ENCODE measurements around the gene SOWAHA. TPM values are rescaled to one million over a fixed set of nuclear protein-coding genes. Genes with fewer than 3 reads are reported as not detected.
"Not testable (repeated sequence)": the region's sequence is repeated elsewhere in the genome, so short reads cannot be mapped to it uniquely, and the experiment has no call there.

SOWAHA gene
- total RNA-seq, 1 donor from 2014 or later = not detected

DNA sequence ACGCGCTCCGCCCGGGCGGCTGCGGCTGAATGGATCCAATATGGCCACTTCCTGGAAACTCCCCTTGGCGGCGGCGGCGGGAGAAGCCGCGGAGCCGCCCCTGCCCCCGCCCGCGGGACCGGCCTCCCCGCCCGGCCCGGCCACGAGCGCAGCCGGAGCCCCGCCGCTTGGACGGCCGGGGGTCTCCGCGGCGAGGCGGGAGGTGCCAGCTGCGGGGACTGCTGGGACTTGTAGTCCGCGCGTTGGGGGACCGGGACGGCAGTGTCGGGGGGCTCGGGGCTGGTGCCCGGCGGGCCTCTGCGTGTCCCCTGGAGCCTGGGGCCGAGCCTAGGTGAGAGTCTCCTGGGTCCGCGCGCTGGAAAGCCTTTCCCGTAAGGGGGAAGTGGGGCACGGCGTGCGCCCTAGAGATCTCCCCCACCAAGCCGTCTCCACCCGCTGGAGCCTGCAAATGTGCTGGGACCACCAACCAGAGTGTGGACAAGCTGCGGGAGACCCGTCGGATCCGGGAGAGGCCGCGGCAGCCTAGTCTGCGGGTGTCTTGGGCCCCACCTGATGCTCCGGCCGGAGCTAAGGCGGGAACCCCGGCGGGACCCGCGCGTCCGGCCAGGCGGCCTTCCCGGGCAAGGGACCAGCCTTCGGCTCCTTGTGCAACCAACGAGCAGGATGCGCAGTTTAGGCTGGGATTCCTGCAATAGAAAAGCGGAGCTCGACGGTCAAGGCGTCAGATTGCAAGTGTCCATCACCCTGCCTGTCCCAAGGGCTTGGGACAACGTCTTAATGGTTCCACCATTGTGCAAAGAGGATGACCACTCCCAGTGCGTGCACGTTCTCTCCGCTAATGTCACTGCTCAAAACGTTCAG is 35.7 kb upstream of the SOWAHA start, which contains the start of gene SEPTIN8:
SEPTIN8 (minus strand) TSS at position 31 of the 861 bp plus-strand sequence. CDS start 102 bp downstream, outside the sequence.
- no peak for DNase-seq (ENCODE audit: low read depth, low spot score)

DNA sequence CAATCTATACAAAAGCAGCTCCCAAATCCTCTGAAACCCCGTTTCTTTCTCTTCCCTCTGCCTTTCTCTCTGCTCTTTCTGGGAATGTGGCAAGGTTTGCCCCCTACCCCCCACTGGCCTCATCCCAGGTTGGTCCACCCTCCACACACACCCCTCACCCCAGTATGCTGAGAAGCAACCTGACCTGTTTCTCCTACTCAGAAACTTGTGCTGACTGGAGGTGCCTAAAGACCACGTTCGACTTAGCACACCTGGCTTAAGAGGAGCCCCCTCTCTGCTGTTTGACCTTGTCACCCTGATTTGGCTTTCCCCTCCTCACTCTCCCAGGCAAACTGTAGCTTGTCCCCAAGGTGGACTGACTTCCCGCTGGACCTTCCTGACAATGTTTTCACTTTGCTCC is 35.0 kb upstream of the SOWAHA start:
- no peak for DNase-seq (ENCODE audit: low read depth, low spot score)

DNA sequence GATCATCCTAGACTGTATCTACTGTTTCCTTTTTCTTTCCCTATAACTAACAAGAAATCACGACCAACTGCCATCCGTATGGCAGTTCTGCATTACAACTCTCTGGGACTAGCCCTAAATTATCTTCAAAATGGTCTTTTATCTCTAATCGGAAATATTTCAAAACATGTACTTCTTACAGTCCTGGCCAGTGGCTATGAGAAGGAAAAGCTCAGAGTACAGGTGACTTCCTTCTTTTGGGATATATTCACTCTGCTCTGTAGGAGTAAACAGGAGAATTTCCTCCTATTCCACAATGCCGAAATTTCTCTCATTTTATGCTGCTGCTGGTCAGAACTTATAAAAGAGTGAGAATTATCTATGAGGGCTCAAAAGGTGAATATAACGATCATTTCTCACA is 34.2 kb upstream of the SOWAHA start:
- DNase-seq (ENCODE audit: low read depth, low spot score) = no peak

DNA sequence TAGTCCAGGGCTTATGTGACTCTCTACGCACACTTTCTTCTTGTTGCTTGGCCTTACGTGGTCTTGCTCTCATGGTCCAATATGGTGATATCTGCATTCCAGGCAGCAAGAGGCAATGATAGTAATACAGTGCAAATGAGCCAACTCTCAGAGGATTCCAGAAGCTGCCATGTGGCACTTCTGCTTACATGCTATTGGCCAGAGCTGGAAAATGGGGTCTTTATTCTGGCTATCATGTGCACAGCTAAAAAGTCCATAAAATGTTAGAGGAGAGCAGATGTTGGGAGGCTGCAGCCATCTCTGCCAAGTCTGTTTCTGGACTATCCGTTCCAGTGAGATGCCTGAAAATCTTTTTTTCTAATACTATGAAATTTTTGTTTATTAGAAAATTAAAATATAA is 33.1 kb upstream of the SOWAHA start:
- DNase-seq (ENCODE audit: low read depth, low spot score) = no peak

DNA sequence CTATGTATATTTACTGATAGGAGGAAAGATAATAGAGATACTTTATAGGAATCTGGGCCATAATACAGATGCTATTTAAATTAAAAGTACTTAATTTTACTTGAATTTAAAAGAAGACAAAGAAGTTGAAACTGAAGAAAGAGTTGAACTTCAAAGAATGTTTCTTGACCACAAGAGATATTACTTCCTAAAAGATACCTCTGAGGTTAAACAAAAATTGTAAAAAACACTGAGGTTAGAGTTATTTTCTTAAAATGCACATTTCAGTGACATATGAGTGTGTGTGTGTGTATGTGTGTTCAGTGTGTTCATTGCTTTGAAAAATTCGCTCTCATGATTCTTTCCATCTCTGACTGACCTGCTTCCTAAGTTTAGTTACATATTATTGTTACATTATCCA is 32.5 kb upstream of the SOWAHA start:
- no peak for DNase-seq (ENCODE audit: low read depth, low spot score)

DNA sequence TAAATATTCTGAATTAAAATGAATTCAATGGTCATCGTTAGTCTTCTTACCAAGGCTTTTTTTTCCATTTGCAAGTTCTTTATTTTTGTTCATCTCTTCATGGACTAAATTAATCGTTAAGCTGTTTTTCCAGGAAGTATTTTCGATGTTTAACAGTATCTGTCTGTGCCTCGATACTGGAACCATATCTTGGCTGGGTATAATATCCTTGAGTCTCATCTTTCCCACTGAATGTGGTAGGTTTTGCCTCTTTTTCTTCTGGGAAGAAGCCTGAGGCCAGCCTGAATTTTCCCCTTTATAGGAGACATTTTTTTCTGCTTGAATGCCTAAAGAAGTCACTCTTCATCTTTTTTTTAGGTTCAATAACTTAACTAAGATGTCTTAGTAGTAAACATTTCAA is 32.1 kb upstream of the SOWAHA start:
- no peak for DNase-seq (ENCODE audit: low read depth, low spot score)

DNA sequence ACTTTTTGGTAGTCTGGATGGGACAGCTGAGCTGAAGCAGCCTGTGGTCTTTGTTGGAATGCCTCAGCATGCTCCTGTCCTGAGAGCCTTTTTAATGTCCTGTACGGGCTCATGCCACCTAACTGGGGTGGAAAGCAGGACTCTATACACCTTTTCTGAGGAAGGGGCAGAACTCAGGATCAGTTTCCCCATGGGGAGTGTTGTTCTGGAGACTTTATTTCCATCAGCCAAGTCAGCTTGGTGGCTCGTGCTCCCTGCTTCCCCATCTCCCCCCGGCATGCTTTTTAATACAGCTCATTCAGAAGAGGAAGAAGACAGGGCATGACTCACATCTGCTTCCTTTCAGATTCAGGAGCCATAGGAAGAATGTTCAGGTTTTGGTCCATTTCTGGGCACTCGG is 31.0 kb upstream of the SOWAHA start:
- peak; percentile 47 for DNase-seq (ENCODE audit: low read depth, low spot score)

DNA sequence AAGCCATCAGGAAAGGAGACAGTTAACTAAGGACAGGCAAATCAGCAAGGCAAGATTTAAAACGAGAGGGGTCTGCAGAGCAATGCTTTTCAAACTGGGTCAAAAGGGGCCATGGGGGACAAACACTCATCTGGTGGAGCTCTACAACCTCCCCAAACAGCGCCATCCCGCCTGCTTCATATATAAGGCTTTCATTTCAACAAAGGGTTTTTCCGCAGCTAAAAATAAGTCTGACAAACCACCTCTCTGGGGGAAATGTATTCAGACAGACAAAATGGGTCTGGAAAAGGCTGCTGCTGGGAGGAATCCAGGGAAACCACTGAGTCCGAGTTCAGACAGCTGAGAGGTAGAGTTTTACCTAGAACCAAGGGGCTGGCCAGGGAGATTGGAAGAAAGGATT is 27.7 kb upstream of the SOWAHA start:
- no peak for DNase-seq (ENCODE audit: low read depth, low spot score)

DNA sequence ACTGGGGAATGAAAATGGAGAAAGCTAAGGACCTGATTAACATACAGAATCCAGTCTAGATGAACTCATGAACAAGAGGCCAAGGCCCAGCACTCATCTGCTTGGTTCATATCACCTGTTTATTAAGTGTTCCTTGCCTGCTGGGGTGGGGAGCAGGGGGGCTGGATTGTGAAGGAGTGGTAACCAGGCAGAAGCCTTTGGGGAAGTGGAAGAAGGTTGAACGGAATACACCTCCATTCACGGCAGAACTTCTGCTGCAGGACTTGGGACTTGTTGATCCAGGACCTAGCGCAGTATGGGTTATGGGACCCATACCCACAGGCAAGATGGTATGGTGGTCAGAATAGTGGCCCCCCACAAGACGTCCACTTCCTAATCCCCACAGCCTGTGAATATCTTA is 27.2 kb upstream of the SOWAHA start:
- DNase-seq (ENCODE audit: low read depth, low spot score) = no peak

DNA sequence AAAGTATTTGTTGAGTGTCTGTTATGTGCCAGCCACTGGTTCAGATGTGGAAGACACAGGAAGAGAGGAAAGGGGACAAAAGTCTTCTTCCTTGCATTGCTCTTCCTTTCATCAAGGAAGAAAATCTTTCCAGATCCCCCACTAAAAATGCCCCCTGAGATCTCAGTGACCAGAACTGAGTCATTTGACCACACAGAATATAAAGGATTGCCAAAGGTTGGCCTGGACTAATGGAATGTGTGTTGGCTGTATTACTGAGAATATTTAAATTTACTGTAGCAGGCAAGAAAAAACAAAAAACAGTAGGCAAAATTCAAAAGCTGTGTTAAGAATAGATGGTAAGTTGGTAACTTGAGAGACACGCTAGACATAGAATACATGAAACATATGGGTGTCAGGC is 26.0 kb upstream of the SOWAHA start:
- no peak for DNase-seq (ENCODE audit: low read depth, low spot score)

DNA sequence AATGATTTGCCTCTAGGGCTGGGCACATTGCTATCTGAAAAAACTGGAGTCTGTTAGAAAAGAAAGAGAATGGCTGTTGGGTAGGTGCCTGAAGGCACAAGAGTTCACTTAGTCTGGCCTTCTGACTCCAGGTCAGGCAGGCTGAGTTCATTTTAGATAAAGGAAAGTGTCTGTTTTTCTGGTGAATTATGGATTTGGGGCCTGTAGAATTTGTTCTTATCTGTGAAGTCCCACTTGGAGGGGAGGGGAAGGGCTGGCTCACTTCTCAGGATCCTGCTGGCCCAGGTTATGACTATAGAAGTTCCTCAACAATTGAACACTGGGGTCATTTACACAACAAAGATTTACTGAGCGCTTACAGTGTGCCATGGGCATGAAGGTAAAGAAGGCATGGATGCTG is 24.6 kb upstream of the SOWAHA start:
- DNase-seq (ENCODE audit: low read depth, low spot score) = no peak

DNA sequence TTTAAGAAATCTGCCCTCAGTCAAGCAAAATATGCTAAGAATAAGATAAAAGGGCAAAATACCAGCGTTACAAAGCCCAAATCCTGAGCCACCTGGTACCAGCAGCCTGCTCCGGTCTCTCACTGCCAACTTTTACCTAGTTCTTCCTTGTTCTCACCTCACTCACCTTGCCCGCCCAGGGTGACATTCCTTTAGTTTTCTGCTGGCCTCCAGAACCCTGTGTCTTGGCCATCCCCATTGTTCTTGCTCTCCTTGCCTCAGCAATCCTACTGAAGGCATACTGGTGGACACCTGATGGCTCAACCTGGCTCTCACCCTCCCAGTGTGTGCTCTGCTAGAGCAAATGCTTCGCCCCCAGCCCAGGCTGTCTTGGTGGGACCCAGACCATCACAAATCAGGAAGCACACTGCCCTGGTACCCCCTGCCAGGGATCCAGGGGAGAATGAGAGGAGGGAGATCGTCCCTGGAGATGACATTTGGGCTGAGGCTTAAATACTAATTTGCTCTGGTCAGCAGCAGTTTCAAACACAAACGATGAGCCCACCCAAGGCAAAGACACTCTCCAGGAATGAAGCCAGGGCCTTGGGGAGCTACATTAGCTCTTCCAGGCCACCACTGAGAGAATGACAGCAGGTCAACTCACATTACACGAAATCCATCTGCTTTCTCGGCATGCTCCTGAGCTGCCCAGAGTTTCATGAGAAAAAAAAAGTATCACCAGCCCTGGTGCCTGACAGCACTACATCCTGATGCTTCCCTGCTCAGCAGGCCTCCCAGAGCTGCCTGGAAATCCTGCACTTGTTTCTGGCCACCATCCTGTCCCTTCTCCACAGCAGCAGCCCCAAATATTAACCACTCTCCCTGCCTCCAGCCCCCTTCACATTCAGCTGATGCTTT is 23.9 kb upstream of the SOWAHA start:
- DNase-seq (ENCODE audit: low read depth, low spot score) = no peak

DNA sequence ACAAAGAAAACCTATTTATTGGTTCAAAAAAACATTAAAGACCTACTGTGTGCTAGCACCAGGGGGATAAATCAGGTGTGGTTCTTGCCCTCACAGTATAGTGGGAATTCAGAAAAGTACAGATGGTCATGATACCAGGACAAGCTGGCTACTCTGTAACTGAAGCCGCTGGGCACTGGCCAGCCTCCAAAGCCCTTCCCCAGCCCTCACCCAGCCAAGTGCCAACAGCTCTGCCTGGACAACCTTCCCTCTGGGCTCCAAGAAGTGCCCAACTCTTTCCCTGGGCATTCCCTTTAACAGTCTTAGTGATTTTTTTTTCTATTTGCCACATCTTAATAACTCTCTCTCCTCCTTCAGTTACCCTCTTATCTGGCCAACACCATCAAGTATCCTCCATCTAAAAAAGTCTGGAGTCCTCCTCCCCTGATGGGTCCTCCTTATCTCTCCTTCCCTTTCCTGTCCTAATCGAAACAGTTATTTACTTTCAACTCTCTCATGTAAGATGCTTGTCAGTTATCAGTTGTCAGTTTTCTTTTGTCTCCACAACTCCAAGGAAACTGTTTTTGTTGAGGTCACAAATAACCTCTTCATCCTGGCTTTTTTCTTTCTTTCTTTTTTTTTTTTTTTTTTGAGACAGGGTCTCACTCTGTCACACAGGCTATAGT is 22.8 kb upstream of the SOWAHA start:
- no peak for DNase-seq (ENCODE audit: low read depth, low spot score)

DNA sequence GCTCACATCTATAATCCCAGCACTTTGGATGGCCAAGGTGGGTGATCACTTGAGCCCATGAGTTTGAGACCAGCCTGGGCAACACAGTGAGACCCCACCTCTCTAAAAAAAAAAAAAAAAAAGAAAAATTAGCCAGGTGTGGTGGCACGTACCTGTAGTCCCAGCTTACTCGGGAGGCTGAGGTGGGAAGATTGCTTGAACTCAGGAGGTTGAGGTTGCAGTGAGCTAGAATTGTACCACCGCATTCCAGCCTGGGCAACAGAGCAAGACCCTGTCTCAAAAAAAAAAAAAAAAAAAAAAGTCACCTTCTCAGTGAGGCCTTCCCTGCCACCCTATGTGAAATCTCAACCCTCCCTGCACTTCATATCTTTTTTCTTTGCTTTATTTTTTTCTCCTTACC is 22.1 kb upstream of the SOWAHA start:
- no peak for DNase-seq (ENCODE audit: low read depth, low spot score)

DNA sequence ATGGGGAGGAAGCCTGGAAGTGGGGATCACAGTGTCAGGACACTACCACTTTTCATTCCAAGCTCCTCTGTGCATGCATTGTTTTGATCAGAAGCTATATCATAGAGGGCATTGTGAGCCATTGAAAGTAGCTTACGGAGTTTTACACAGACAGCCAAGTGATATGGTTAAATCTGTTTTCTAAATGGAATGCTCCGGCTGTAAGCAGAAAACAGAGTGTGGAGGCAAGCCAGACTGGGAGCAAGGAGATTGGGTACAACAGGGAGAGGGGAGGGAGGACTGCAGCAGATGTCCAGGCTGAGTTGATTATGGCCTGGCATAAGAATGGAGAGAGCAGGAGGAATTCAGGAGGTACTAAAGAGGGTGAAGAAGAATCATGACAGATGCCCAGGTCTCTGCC is 15.5 kb upstream of the SOWAHA start:
- no peak for DNase-seq (ENCODE audit: low read depth, low spot score)

DNA sequence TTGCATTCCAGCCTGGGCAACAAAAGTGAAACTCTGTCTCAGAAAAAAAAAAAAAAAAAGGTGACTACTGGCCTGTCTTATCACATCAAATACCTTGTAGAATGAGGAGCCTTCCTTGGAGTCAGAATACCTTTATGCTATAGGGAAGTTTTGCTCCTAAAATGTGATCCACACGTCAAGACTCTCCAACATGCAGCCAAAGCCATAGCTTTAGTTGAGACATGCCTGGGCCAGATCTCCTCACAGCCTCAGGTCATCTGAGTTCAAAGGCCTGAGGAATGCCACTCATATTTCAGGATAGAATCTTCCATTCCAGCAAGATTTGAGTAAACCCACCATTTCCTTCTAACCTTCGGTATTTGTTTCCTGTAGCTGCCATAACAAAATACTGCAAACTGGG is 13.7 kb upstream of the SOWAHA start:
- DNase-seq (ENCODE audit: low read depth, low spot score) = no peak

DNA sequence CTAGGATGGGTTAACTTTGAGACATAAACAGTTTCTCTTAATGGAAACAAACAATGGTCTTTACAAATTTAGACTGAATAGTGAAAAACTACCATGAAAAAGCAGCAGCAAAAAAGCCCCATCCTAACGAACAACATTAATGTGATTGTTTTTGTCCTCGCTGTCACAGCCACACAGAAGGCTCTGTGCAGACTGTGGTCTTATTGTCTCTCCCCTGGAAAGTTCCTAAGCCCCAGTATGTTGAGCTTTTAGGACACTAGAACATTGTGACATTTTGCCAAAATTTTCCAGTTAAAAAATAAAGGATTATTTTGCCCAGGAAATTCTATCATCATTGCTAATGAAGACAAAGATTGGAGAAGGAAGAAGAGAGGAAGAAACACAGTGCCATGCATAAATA is 12.6 kb upstream of the SOWAHA start:
- no peak for DNase-seq (ENCODE audit: low read depth, low spot score)

DNA sequence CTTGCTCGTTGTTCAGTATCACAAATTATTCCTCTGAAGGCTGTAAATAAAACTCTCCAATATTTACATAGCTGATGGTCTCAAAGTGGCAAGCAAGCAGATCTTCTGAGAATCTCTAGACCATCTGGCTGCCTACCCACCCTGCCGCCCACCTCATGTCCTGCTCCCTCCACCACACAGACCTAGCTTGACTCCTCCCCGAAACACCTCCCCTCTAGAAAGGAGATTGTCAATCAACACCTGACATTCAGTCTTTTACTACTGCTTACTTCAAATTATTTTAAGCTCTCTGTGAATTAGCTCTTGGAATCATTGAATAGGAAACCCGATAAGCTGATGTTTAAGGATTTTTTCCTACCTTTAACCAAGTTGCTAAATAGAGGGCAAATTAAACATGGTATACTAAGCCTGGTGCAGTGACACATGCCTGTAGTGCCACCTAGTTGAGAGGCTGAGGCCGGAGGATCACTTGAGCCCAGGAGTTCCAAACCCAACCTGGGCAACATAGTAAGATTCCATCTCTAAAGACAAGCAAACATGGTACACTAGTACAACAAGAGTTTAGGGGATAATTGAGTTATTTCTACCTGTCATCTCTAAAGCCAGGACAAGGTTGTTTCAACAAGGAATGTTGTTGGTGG is 10.9 kb upstream of the SOWAHA start:
- DNase-seq (ENCODE audit: low read depth, low spot score) = no peak

DNA sequence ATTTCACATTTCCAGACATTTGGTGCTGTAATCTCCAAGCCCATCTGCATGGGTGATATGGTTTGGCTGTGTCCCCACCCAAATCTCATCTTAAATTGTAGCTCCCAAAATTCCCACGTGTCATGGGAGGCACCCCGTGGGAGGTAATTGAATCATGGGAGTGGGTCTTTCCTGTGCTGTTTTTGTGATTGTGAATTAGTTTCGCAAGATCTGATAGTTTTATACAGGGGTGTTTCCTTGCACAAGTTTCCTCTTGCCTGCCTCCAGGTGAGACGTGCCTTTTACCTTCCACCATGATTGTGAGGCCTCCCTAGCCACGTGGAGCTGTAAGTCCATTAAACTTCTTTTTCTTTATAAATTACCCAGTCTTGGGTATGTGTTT is 10.4 kb upstream of the SOWAHA start:
- not testable (repeated sequence) for DNase-seq (ENCODE audit: low read depth, low spot score)

DNA sequence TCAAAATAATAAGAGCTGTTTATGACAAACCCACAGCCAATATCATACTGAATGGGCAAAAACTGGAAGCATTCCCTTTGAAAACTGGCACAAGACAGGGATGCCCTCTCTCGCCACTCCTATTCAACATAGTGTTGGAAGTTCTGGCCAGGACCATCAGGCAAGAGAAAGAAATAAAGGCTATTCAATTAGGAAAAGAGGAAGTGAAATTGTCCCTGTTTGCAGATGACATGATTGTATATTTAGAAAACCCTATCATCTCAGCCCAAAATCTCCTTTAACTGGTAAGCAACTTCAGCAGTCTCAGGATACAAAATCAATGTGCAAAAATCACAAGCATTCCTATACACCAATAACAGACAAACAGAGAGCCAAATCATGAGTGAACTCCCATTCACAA is 8.9 kb upstream of the SOWAHA start:
- DNase-seq (ENCODE audit: low read depth, low spot score) = not testable (repeated sequence)

DNA sequence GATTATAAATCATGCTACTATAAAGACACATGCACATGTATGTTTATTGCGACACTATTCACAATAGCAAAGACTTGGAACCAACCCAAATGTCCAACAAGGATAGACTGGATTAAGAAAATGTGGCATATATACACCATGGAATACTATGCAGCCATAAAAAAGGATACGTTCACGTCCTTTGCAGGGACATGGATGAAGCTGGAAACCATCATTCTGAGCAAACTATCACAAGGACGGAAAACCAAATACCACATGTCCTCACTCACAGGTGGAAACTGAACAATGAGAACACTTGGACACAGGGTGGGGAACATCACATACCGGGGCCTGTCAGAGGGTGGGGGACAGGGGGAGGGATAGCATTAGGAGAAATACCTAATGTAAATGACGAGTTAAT is 7.2 kb upstream of the SOWAHA start:
- DNase-seq (ENCODE audit: low read depth, low spot score) = not testable (repeated sequence)

DNA sequence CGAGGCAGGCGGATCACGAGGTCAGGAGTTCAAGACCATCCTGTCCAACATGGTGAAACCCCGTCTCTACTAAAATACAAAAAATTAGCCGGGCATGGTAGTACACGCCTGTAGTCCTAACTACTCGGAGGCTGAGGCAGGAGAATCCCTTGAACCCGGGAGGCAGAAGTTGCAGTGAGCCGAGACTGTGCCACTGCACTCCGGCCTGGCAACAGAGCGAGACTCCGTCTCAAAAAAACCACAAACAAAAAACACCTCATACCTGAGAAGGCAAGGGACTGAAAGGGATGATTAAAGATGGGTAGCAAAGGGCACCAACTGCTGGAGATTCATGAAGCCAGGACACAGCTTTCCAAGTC is 6.3 kb upstream of the SOWAHA start:
- not testable (repeated sequence) for DNase-seq (ENCODE audit: low read depth, low spot score)

Measured in pulmonary artery endothelial cell (primary cell).